ENCODE data around the gene ESPNL.
A peak's percentile ranks its signal among the peaks of the same experiment; 100 is the strongest.

The ESPNL gene

DNA sequence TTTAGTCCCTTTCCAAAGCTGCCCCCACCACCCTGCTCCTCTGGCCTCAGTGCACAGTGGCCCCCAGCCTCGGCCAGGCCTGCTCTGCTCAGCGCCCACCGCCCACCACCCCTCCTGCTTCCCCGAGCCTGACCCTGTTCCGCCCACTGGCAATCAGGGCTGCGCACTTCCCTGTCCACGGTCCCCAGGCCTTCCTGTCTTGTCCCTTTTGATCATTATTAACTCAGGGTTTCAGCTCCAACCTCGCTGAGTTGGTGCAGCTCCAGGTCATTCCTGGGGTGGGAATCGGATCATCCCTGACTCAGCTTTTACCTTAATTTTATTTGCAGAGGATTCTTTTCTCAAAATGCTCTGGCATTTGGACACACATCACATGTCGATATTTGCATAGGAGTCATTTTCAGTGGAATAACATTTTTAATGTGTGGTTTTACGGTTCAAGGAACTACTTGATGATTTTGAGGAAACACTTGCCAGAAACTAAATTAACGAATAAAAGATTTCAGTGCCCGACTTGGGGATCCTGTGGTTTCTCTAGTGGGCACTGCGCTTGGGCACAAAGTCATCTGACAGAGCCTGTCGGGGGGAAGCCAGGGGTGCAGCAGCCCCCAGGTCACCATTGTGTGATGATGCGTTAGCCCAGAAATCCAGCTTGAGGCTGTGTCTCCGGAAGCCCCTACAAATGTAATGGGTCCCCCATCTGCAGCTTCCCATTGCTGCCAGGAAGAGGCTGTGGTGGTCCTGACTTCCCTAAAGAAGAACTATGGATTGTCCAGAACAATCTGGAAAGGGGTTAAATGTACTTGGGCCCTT lies 1.0 kb upstream of the ESPNL start:
- Mint-ChIP-seq H3K36me3 (ENCODE audit: low read depth) (peaks cover 39% of the 10 kb centered on the region), H3K9me3 (no peaks in the 10 kb centered on the region), H3K4me3 (no peak overlapping the region), H3K27ac (peak overlapping the region; percentile 52), H3K27me3 (no peaks in the 10 kb centered on the region), H3K4me1 (ENCODE audit: low read depth) (peaks cover 3% of the 10 kb centered on the region)
- DNase-seq, result peak; percentile 28

- peak; percentile 31 for DNase-seq
- H3K27me3 Mint-ChIP-seq, result no peaks in the 10 kb centered on the region
- H3K4me3 Mint-ChIP-seq, result no peak overlapping the region
- no peaks in the 10 kb centered on the region for H3K9me3 Mint-ChIP-seq
- H3K27ac Mint-ChIP-seq, result no peak overlapping the region
- peaks cover 33% of the 10 kb centered on the region for H3K36me3 Mint-ChIP-seq (ENCODE audit: low read depth)
- peaks cover 3% of the 10 kb centered on the region for H3K4me1 Mint-ChIP-seq (ENCODE audit: low read depth)
Measured at GRCh38 chr2:238099714-238100048, 459 bp upstream of the ESPNL start.

- Mint-ChIP-seq H3K4me1 (ENCODE audit: low read depth) (peaks cover 3% of the 10 kb centered on the region), H3K9me3 (no peaks in the 10 kb centered on the region), H3K27me3 (no peaks in the 10 kb centered on the region), H3K4me3 (no peak overlapping the region), H3K27ac (no peak overlapping the region), H3K36me3 (ENCODE audit: low read depth) (peaks cover 24% of the 10 kb centered on the region)
- DNase-seq, result peak; percentile 24
Measured at GRCh38 chr2:238100821-238101771, 956 bp downstream of the ESPNL start.

DNA sequence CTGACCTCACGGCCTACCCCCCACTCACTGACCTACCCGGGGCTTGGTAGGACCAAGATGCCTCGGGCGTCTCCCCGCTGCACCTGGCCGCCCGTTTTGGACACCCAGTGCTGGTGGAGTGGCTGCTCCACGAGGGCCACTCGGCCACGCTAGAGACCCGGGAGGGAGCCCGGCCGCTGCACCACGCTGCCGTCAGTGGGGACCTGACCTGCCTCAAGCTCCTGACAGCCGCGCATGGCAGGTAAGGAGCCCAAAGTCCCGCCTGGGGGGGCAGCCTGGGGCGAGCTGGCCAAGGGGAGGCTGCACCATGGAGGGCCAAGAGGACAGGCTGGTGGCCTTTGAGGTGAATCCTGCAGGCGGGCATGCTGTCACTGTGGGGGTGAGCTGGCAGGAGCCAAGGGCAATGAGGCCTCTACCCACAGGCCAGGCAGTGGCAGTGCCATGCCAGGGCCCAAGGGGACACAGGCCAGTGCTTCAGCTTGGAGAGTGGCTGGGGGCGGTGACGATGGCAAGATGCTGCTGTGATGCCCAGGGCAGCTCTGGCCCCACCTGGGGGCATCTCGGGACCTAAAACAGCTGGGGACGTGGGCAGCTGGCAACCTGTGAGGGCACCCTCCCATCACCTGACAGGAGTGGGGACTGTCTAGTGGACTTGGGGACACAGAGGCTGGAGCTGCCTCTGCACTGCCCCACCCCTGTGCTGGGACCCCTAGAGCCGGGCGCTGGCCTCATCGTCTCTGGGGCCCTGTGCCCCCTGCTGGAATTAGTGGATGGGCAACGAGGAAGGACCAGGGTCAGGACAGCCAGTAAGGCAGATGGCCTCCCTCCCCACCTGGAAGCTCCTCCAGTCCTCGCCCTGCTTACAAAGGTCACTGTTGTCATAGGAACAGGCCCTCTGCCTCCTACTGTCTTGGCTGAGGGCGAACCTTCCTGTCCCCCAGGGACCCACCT lies 2.0 kb downstream of the ESPNL start:
- H3K27me3 Mint-ChIP-seq, result no peaks in the 10 kb centered on the region
- peaks cover 3% of the 10 kb centered on the region for H3K4me1 Mint-ChIP-seq (ENCODE audit: low read depth)
- DNase-seq, result peak; percentile 27
- H3K27ac Mint-ChIP-seq, result no peak overlapping the region
- no peak overlapping the region for H3K4me3 Mint-ChIP-seq
- H3K9me3 Mint-ChIP-seq, result no peaks in the 10 kb centered on the region
- peaks cover 16% of the 10 kb centered on the region for H3K36me3 Mint-ChIP-seq (ENCODE audit: low read depth)

- H3K27me3 Mint-ChIP-seq, result no peaks in the 10 kb centered on the region
- H3K4me1 Mint-ChIP-seq (ENCODE audit: low read depth), result peaks cover 3% of the 10 kb centered on the region
- H3K4me3 Mint-ChIP-seq, result no peak overlapping the region
- H3K27ac Mint-ChIP-seq, result no peak overlapping the region
- peaks cover 11% of the 10 kb centered on the region for H3K36me3 Mint-ChIP-seq (ENCODE audit: low read depth)
- peak; percentile 13 for DNase-seq
- H3K9me3 Mint-ChIP-seq, result no peaks in the 10 kb centered on the region
Measured at GRCh38 chr2:238102865-238103264, 2.7 kb downstream of the ESPNL start.

GRCh38 chr2:238103465-238104225 lies 3.5 kb downstream of the ESPNL start:
- H3K27me3 Mint-ChIP-seq, result no peaks in the 10 kb centered on the region
- no peaks in the 10 kb centered on the region for H3K9me3 Mint-ChIP-seq
- peaks cover 7% of the 10 kb centered on the region for H3K4me1 Mint-ChIP-seq (ENCODE audit: low read depth)
- no peak overlapping the region for H3K27ac Mint-ChIP-seq
- no peak overlapping the region for H3K4me3 Mint-ChIP-seq
- peaks cover 6% of the 10 kb centered on the region for H3K36me3 Mint-ChIP-seq (ENCODE audit: low read depth)
- peak; percentile 25 for DNase-seq

- Mint-ChIP-seq H3K27me3 (no peaks in the 10 kb centered on the region), H3K36me3 (ENCODE audit: low read depth) (peaks cover under 1% of the 10 kb centered on the region), H3K27ac (no peak overlapping the region), H3K4me1 (ENCODE audit: low read depth) (peaks cover 7% of the 10 kb centered on the region), H3K4me3 (no peak overlapping the region), H3K9me3 (no peaks in the 10 kb centered on the region)
- DNase-seq, result no peak
Measured at GRCh38 chr2:238104226-238104690, 4.1 kb downstream of the ESPNL start.

GRCh38 chr2:238104691-238105371 lies 4.7 kb downstream of the ESPNL start:
- Mint-ChIP-seq H3K4me1 (ENCODE audit: low read depth) (peaks cover 8% of the 10 kb centered on the region), H3K36me3 (ENCODE audit: low read depth) (no peaks in the 10 kb centered on the region), H3K27me3 (no peaks in the 10 kb centered on the region), H3K27ac (no peak overlapping the region), H3K4me3 (no peak overlapping the region), H3K9me3 (no peaks in the 10 kb centered on the region)
- peak; percentile 27 for DNase-seq

GRCh38 chr2:238105506-238106338 lies 5.6 kb downstream of the ESPNL start:
- Mint-ChIP-seq H3K4me3 (no peak overlapping the region), H3K9me3 (no peaks in the 10 kb centered on the region), H3K27ac (no peak overlapping the region), H3K4me1 (ENCODE audit: low read depth) (peaks cover 8% of the 10 kb centered on the region), H3K36me3 (ENCODE audit: low read depth) (no peaks in the 10 kb centered on the region), H3K27me3 (no peaks in the 10 kb centered on the region)
- peak; percentile 24 for DNase-seq

DNA sequence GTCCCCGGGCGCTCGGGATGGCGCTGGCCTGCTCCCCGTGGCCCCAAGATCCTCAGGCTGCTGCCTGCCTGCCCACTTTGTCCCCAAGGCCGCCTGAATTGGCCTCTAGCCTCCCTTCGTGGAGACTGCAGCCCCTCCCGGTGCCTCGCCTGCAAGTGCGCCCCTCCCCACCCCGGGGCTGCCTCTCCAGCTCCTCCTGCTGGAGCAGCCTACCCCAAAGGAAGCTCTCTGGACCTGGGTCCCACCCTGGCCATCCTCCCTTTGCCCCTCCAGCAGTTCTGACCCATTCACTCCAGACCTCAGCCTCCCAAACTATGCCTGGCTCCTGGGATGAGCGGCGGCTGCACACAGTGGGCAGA lies 6.2 kb downstream of the ESPNL start:
- Mint-ChIP-seq H3K9me3 (no peaks in the 10 kb centered on the region), H3K27me3 (no peaks in the 10 kb centered on the region), H3K4me3 (no peak overlapping the region), H3K27ac (no peak overlapping the region), H3K4me1 (ENCODE audit: low read depth) (peaks cover 8% of the 10 kb centered on the region), H3K36me3 (ENCODE audit: low read depth) (no peaks in the 10 kb centered on the region)
- DNase-seq, result peak; percentile 18

- peak; percentile 28 for DNase-seq
- peaks cover 8% of the 10 kb centered on the region for H3K4me1 Mint-ChIP-seq (ENCODE audit: low read depth)
- no peak overlapping the region for H3K27ac Mint-ChIP-seq
- H3K9me3 Mint-ChIP-seq, result no peaks in the 10 kb centered on the region
- no peaks in the 10 kb centered on the region for H3K36me3 Mint-ChIP-seq (ENCODE audit: low read depth)
- no peak overlapping the region for H3K4me3 Mint-ChIP-seq
- H3K27me3 Mint-ChIP-seq, result no peaks in the 10 kb centered on the region
Measured at GRCh38 chr2:238106698-238107524, 6.8 kb downstream of the ESPNL start.
